GM12864 (cell line): ENCODE data around the gene FTCDNL1.

Experiments
- DNase-seq: peaks from one replicate; pipeline ENCODE4 v3.0.0-alpha.2; 2011; ENCODE audit warnings: low read depth
- H3K4me3 ChIP-seq: 2 replicates; pipeline ENCODE4 v1.5.1; 2011; ENCODE audit warnings: mild to moderate bottlenecking, low read depth, low read length, control low read depth
- TF ChIP-seq, protein P1 (sequence below): IDR thresholded peaks from 2 replicates; pipeline ENCODE4 v1.5.1; 2011; ENCODE audit warnings: low read depth, mild to moderate bottlenecking, moderate library complexity, low read length, control low read depth, inconsistent platforms; ENCODE audit errors: missing control alignments

The FTCDNL1 gene

DNA sequence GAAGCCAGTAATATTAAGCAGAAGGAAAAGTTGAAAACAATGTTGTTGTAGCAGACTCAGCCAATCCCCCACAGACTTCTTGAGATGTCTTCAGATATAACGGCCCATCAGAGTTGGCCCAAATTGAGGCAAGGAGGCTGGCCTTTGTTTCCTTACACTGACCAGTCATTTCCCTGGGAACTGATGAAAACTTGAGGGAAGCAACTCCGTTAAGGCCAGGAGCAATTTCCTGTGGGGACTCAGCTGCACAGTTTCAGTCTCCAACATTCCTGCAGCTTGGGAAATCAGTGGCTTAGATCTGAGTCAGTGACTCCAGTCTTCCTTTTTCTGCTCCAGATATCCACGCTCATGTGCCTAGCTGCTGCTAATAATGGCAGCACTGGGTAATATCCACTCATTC is 75.7 kb downstream of the FTCDNL1 start:
- DNase-seq, result no peak
- H3K4me3 ChIP-seq, result no peak overlapping the region
- TF ChIP-seq, protein P1, sequence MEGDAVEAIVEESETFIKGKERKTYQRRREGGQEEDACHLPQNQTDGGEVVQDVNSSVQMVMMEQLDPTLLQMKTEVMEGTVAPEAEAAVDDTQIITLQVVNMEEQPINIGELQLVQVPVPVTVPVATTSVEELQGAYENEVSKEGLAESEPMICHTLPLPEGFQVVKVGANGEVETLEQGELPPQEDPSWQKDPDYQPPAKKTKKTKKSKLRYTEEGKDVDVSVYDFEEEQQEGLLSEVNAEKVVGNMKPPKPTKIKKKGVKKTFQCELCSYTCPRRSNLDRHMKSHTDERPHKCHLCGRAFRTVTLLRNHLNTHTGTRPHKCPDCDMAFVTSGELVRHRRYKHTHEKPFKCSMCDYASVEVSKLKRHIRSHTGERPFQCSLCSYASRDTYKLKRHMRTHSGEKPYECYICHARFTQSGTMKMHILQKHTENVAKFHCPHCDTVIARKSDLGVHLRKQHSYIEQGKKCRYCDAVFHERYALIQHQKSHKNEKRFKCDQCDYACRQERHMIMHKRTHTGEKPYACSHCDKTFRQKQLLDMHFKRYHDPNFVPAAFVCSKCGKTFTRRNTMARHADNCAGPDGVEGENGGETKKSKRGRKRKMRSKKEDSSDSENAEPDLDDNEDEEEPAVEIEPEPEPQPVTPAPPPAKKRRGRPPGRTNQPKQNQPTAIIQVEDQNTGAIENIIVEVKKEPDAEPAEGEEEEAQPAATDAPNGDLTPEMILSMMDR, result no peak

DNA sequence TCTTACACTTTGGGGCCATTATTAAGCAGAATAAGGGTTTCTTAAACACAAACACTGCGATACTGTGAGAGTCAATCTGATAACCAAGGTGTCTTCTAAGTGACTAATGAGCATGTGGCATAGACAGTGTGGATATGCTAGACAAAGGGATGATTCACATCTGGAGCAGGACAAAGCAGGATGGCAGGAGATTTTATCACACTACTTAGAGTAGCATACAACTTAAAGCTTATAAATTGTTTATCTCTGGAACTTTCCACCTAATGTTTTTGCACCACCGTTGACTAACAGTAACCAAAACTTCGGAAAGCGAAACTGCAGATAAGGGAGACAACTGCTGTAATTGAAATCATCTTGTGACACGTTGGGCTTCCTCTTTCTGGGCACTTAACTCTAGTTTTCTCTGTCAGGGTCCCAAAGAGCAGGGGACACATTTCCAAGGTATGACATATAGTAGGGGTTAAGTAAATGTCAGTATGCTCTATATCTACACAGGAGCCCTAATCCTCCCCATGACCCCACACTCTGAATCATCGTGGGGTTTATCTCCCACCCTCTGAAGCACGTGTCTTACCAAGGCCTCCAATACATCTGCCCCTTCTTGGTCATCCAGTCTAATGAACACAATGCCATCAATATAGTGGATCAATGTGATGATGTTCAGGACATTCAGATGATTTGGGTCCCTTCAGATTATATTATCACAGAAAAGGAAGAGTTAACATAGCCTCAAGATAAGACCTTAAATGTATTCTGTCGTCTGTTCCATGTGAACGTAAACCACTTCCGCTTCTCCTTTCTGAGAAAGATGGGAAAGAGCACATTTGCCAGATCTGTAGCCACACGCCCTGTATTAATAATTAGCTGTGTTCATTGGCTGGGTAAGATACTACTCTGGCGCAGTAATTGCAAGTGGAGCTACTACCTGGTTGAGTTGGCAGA is 78.7 kb downstream of the FTCDNL1 start:
- no peak overlapping the region for H3K4me3 ChIP-seq
- no peak for DNase-seq
- TF ChIP-seq, protein P1, result no peak

DNA sequence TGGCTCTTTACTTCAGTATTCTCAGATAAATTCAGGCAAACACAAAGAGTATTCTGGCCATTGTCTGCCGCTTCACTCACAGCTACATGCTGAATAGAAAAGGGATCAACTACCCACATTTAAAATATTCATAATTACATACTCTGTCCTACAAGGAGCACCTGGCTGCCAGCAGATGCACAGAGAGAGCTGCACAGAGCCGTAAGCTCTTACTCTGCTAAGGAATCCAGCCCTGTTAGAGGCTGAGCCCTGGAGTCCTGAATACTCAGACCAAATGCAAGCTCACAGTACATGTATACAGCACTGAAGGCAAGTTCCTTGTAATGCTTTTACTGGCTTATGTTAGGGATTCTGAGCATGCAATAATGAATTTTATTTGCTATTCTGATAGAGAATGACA is 80.3 kb downstream of the FTCDNL1 start:
- H3K4me3 ChIP-seq, result no peak overlapping the region
- no peak for DNase-seq
- TF ChIP-seq, protein P1, result no peak

DNA sequence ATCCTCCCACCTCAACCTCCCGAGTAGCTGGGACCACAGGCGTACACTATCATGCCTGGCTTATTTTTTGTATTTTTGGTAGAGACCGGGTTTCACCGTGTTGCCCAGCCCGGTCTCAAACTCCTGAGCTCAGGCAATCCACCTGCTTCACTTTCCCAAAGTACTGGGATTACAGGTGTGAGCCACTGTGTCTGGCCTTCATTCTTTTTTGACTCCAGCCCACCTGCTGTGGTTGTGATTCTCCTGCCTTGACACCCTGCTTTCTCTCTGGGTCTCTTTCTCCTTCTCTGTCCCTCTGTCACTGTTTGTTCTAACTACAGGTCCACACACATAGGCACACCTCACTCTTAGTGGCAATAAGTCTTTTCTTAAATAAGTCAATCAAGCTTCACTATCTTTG is 85.3 kb downstream of the FTCDNL1 start:
- H3K4me3 ChIP-seq, result no peak overlapping the region
- TF ChIP-seq, protein P1, result no peak
- no peak for DNase-seq

DNA sequence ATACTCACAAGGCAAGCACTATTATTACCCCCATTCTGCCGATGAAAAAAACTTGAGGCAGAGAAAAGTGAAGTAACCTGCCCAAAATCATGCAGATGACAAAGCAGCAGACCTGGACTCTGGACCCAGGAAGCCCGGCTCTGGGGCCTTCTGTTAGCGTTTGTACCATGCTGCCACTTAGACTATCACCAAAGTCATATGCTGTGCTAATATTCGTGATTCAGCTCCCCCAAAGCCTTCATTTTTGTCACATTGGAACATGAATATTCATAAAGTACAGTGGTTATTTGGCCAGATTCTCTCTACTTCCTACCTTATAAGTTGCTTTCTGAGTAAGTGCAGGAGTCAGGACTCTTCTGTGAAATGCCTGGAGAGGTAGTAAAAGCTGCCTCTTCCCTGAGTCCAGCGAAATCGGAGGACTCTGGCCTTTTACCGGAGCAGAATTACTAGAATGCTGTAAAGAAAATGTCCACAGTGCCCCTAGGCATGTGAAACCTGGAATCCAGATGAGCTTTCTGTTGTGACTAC is 86.7 kb downstream of the FTCDNL1 start:
- H3K4me3 ChIP-seq, result no peak overlapping the region
- TF ChIP-seq, protein P1, result no peak
- no peak for DNase-seq

DNA sequence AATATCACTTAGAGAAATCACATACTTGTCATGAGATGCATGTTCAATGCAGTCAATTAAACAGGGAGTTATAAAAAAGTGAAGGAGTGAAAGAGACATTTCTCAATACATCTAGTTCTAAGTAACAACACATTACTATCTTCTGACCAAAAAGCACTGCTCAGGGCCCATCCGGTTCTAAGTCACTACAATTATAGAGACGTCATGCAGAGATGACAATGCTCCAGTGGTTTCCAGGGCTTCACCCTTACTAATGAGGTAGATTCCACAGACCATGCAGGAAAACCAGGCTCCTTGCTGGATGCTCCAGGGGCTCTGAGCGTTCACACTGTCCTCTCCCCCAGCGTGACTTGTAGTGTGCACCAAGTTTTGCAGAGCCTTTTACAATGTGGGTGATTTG is 88.0 kb downstream of the FTCDNL1 start:
- DNase-seq, result no peak
- TF ChIP-seq, protein P1, result no peak
- no peak overlapping the region for H3K4me3 ChIP-seq
